Calu3 (cell line): ENCODE measurements around the gene SMPDL3A. TPM values are rescaled to one million over a fixed set of nuclear protein-coding genes. Genes with fewer than 3 reads are reported as not detected.

Source experiments
- BruUV-seq: library from RNA; stranded (reverse); fragments of 400-500 nt; replicated peaks from 2 replicates; lab custom pipeline; 2021; lab: Mats Ljungman, UMichigan
- CTCF ChIA-PET: fragments of 300-600 bp; sonication (Branson Sonifier 250); formaldehyde crosslinking; loops from one replicate; lab custom pipeline; 2022; ENCODE audit warnings: antibody characterized with exemption; lab: Charles Lee
- DNase-seq: peaks from one replicate; pipeline ENCODE4 v3.0.0; 2022
- H3K27ac Mint-ChIP-seq: one replicate; pipeline ENCODE4 v1.8.0; 2022; ENCODE audit warnings: mixed read lengths; ENCODE audit not compliant: unreplicated experiment
- H3K27me3 Mint-ChIP-seq: one replicate; pipeline ENCODE4 v1.8.0; 2022; ENCODE audit warnings: mixed read lengths; ENCODE audit not compliant: unreplicated experiment
- H3K36me3 Mint-ChIP-seq: one replicate; pipeline ENCODE4 v1.8.0; 2022; ENCODE audit warnings: mild to moderate bottlenecking, moderate library complexity, mixed read lengths; ENCODE audit not compliant: insufficient read depth, unreplicated experiment
- H3K4me1 Mint-ChIP-seq: one replicate; pipeline ENCODE4 v1.8.0; 2022; ENCODE audit warnings: mild to moderate bottlenecking, low read depth, mixed read lengths; ENCODE audit not compliant: unreplicated experiment
- H3K4me3 Mint-ChIP-seq: one replicate; pipeline ENCODE4 v1.8.0; 2022; ENCODE audit warnings: mild to moderate bottlenecking, low read depth, moderate library complexity, mixed read lengths; ENCODE audit not compliant: unreplicated experiment
- H3K9me3 Mint-ChIP-seq: one replicate; pipeline ENCODE4 v1.8.0; 2022; ENCODE audit warnings: low read depth, mixed read lengths; ENCODE audit not compliant: unreplicated experiment
- intact Hi-C: fragments of 100-400 bp; cut with micrococcal nuclease; formaldehyde crosslinking; loops from one replicate; pipeline ENCODE4 v1.10.0; 2022; ENCODE audit not compliant: unreplicated experiment
- total RNA-seq: library from RNA; stranded (reverse); gene quantifications from 2 replicates; pipeline ENCODE4 v1.2.3, GENCODE V29; 2022
- TF ChIP-seq, protein P1 (sequence below): fragments of 200-600 bp; IDR thresholded peaks from one replicate; pipeline ENCODE4 v1.8.0; 2022; ENCODE audit warnings: antibody characterized with exemption; ENCODE audit not compliant: unreplicated experiment

The SMPDL3A gene
- total RNA-seq, 1 experiment from 2014 or later = 1.6 TPM

DNA sequence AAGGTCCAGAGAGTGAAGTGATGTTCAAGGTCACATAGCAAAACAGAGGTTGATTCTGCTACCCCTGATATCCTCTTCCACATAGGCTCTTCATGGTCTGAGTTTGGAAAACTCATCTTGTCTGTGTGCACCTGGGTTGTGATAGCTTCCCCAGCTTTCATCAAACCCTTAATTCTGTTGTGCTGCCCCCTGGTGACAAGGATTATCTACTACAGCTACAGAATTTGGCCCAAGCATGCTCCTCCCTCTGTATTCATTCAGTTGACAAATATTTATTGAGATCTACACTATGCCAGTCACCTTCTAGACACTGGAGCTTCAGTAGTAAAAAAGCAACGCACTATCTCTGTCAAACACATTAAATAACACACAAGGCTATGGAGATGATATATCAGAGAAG is 50.4 kb downstream of the SMPDL3A start:
- intact Hi-C loops = loop anchor here (1.0 to 10.0 kb wide), 5 partner anchors 65 to 363 kb away; partner anchors contain the start of genes FABP7 and PKIB
- Mint-ChIP-seq H3K27me3 (peaks cover 25% of the 10 kb centered on the region), H3K36me3 (no peaks in the 10 kb centered on the region), H3K4me3 (no peak overlapping the region), H3K9me3 (no peaks in the 10 kb centered on the region), H3K4me1 (peaks cover 8% of the 10 kb centered on the region), H3K27ac (no peak overlapping the region)
- TF ChIP-seq, protein P1, sequence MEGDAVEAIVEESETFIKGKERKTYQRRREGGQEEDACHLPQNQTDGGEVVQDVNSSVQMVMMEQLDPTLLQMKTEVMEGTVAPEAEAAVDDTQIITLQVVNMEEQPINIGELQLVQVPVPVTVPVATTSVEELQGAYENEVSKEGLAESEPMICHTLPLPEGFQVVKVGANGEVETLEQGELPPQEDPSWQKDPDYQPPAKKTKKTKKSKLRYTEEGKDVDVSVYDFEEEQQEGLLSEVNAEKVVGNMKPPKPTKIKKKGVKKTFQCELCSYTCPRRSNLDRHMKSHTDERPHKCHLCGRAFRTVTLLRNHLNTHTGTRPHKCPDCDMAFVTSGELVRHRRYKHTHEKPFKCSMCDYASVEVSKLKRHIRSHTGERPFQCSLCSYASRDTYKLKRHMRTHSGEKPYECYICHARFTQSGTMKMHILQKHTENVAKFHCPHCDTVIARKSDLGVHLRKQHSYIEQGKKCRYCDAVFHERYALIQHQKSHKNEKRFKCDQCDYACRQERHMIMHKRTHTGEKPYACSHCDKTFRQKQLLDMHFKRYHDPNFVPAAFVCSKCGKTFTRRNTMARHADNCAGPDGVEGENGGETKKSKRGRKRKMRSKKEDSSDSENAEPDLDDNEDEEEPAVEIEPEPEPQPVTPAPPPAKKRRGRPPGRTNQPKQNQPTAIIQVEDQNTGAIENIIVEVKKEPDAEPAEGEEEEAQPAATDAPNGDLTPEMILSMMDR = no peak
- CTCF ChIA-PET = interaction anchor here (0.6 to 2.5 kb wide), 16 partner anchors 16 to 348 kb away, joined by 3 to 52 read pairs (median 5); partner anchors contain the start of genes PKIB and SMPDL3A
- BruUV-seq = no TSS peak
- peak; percentile 73 for DNase-seq

- TF ChIP-seq, protein P1 = no peak
- no TSS peak for BruUV-seq
Observed at GRCh38 chr6:122839906-122840305, 50.8 kb downstream of the SMPDL3A start.

DNA sequence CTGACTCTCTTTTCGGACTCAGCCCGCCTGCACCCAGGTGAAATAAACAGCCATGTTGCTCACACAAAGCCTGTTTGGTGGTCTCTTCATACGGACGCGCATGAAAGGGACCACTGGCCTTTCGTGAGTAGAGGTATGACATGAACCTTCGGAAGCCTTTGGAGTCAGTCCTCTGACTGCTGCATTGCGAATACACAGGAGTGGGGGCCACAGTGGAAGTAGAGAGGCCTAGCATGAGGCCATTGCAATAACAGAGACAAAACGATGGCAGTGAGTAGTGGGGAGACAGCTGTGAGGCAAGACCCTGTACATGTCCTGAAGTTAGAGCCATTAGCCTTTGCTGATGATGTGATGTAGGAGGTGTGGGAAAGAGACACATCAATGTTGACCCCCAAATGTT is 56.4 kb downstream of the SMPDL3A start:
- no peak overlapping the region for H3K4me3 Mint-ChIP-seq
- peaks cover 11% of the 10 kb centered on the region for H3K27me3 Mint-ChIP-seq
- H3K9me3 Mint-ChIP-seq = no peaks in the 10 kb centered on the region
- TF ChIP-seq, protein P1 = no peak
- BruUV-seq = no TSS peak
- DNase-seq = no peak
- H3K4me1 Mint-ChIP-seq = peaks cover 12% of the 10 kb centered on the region
- intact Hi-C loops = no loop called here
- no peaks in the 10 kb centered on the region for H3K36me3 Mint-ChIP-seq
- CTCF ChIA-PET = no interaction called here
- no peak overlapping the region for H3K27ac Mint-ChIP-seq

More at GRCh38 chr6:122839906-122840305, 50.8 kb downstream of the SMPDL3A start:
- Mint-ChIP-seq H3K9me3 (no peaks in the 10 kb centered on the region), H3K4me1 (peaks cover 8% of the 10 kb centered on the region), H3K4me3 (no peak overlapping the region), H3K27me3 (peaks cover 25% of the 10 kb centered on the region), H3K27ac (no peak overlapping the region), H3K36me3 (no peaks in the 10 kb centered on the region)
- intact Hi-C loops = loop anchor here (1.0 to 10.0 kb wide), 5 partner anchors 65 to 364 kb away; partner anchors contain the start of genes FABP7 and PKIB
- CTCF ChIA-PET = interaction anchor here (0.6 to 2.5 kb wide), 14 partner anchors 16 to 348 kb away, joined by 3 to 52 read pairs (median 6); partner anchors contain the start of genes PKIB and SMPDL3A
- no peak for DNase-seq

GRCh38 chr6:122845916-122846612 is 57.0 kb downstream of the SMPDL3A start:
- intact Hi-C loops = no loop called here
- Mint-ChIP-seq H3K4me3 (no peak overlapping the region), H3K9me3 (no peaks in the 10 kb centered on the region), H3K36me3 (no peaks in the 10 kb centered on the region), H3K27me3 (peaks cover 5% of the 10 kb centered on the region), H3K27ac (peak overlapping the region; percentile 60), H3K4me1 (peaks cover 12% of the 10 kb centered on the region)
- TF ChIP-seq, protein P1 = no peak
- no TSS peak for BruUV-seq
- DNase-seq = no peak
- CTCF ChIA-PET = no interaction called here
